K562 treated with DMSO at 1 percent for 4 hours (cell line): Measurements from ENCODE around the gene MKKS. TPM values are rescaled to one million over a fixed set of nuclear protein-coding genes. Genes with fewer than 3 reads are reported as not detected.

Experiments
- total RNA-seq: library from RNA; unstranded; fragments of 300-600 nt; gene quantifications from 2 replicates; pipeline ENCODE4 v1.2.3, GENCODE V29; 2022; ENCODE audit not compliant: insufficient read depth

MKKS gene
- total RNA-seq, result 9.5 and 12.9 TPM in 2 replicates

GRCh38 chr20:10433623-10434466, at the start of gene MKKS:
Gene MKKS, minus strand, starts transcription at chr20:10434222. Its CDS starts 20,708 bp downstream, at chr20:10413514.

GRCh38 chr20:10434832-10435812, 1.1 kb upstream of the MKKS start, which contains the start of gene SLX4IP:
Gene SLX4IP, plus strand, starts transcription at chr20:10435305. Its CDS starts 22,900 bp downstream, at chr20:10458205.

Other genes starting within 250 kb of the MKKS start
- not detected in 2 replicates for gene SNAP25, start 215.4 kb downstream of the MKKS start, total RNA-seq
- 0.87 and 1.5 TPM in 2 replicates for gene SLX4IP, start 1.1 kb upstream of the MKKS start, total RNA-seq
- 0.15 TPM in 1 of 2 replicates, not detected in the other for gene JAG1, start 239.8 kb upstream of the MKKS start, total RNA-seq